Neural progenitor cell (in vitro differentiated cells): Measurements from ENCODE around the gene SLC25A11. TPM values are rescaled to one million over a fixed set of nuclear protein-coding genes. Genes with fewer than 3 reads are reported as not detected.

Experiments used
- DNase-seq: peaks from one replicate; pipeline ENCODE4 v3.0.0-alpha.2; 2016; ENCODE audit warnings: low spot score
- H2AFZ ChIP-seq: fragments of 200-600 bp; sonication (generic); replicated peaks from 2 replicates; pipeline ENCODE4 v1.6.1; 2016; ENCODE audit warnings: antibody characterized with exemption
- H3F3A ChIP-seq: fragments of 200-600 bp; sonication (generic); 2 replicates; pipeline ENCODE4 v1.6.1; 2016; ENCODE audit warnings: antibody characterized with exemption, low read depth
- H3K27ac ChIP-seq: fragments of 200-600 bp; sonication (generic); 2 replicates; pipeline ENCODE4 v1.5.1; 2016; ENCODE audit warnings: mild to moderate bottlenecking
- H3K27me3 ChIP-seq: fragments of 200-600 bp; sonication (generic); 2 replicates; pipeline ENCODE4 v1.6.1; 2016; ENCODE audit warnings: mild to moderate bottlenecking, moderate library complexity
- H3K36me3 ChIP-seq: fragments of 200-600 bp; sonication (generic); 2 replicates; pipeline ENCODE4 v1.5.1; 2016
- H3K4me1 ChIP-seq: fragments of 200-600 bp; sonication (generic); 2 replicates; pipeline ENCODE4 v1.6.1; 2016; ENCODE audit warnings: mixed run types
- H3K4me2 ChIP-seq: fragments of 200-600 bp; sonication (generic); 2 replicates; pipeline ENCODE4 v1.6.1; 2016
- H3K4me3 ChIP-seq: fragments of 200-600 bp; sonication (generic); 2 replicates; pipeline ENCODE4 v1.5.1; 2016
- H3K79me2 ChIP-seq: fragments of 200-600 bp; sonication (generic); 2 replicates; pipeline ENCODE4 v1.6.1; 2016; ENCODE audit warnings: low read depth
- H3K9ac ChIP-seq: fragments of 200-600 bp; sonication (generic); 2 replicates; pipeline ENCODE4 v1.6.1; 2016
- H3K9me3 ChIP-seq: fragments of 200-600 bp; sonication (generic); 2 replicates; pipeline ENCODE4 v1.5.1; 2016; ENCODE audit warnings: low read depth
- H4K20me1 ChIP-seq: fragments of 200-600 bp; sonication (generic); 2 replicates; pipeline ENCODE4 v1.6.1; 2016; ENCODE audit warnings: low read depth
- H3K27ac Mint-ChIP-seq: 3 replicates; pipeline ENCODE4 v1.8.0; 2021; ENCODE audit warnings: mixed read lengths
- H3K27me3 Mint-ChIP-seq: 2 replicates; pipeline ENCODE4 v1.8.0; 2022; ENCODE audit warnings: low read depth, mild to moderate bottlenecking, inconsistent platforms, moderate library complexity, mixed read lengths; ENCODE audit not compliant: insufficient read depth
- H3K36me3 Mint-ChIP-seq: 3 replicates; pipeline ENCODE4 v1.8.0; 2021; ENCODE audit warnings: mixed read lengths
- H3K4me1 Mint-ChIP-seq: 3 replicates; pipeline ENCODE4 v1.8.0; 2021; ENCODE audit warnings: mixed read lengths
- H3K4me3 Mint-ChIP-seq: 3 replicates; pipeline ENCODE4 v1.8.0; 2021; ENCODE audit warnings: mild to moderate bottlenecking, moderate library complexity, mixed read lengths
- H3K9me3 Mint-ChIP-seq: 3 replicates; pipeline ENCODE4 v1.8.0; 2020; ENCODE audit warnings: mixed read lengths
- CTCF ChIP-seq: fragments of 200-600 bp; sonication (generic); IDR thresholded peaks from 2 replicates; pipeline ENCODE4 v1.5.1; 2017; ENCODE audit warnings: antibody characterized with exemption, mild to moderate bottlenecking
- EZH2 ChIP-seq: fragments of 200-600 bp; sonication (generic); IDR thresholded peaks from 2 replicates; pipeline ENCODE4 v1.6.1; 2017; ENCODE audit warnings: antibody characterized with exemption, mild to moderate bottlenecking, moderate library complexity
- EZH2phosphoT487 ChIP-seq: fragments of 200-600 bp; sonication (generic); IDR thresholded peaks from 2 replicates; pipeline ENCODE4 v1.6.1; 2017; ENCODE audit warnings: antibody characterized with exemption
- total RNA-seq: library from RNA; depleted of rRNA; stranded (reverse); fragments of >200 nt; gene quantifications from 2 replicates; pipeline ENCODE4 v1.2.3, GENCODE V29; 2015; ENCODE audit warnings: low replicate concordance

SLC25A11 gene
- total RNA-seq, 1 donor from 2014 or later: 35.3 TPM

GRCh38 chr17:4945944-4946280 lies 6.1 kb upstream of the SLC25A11 start:
- H3K79me2 ChIP-seq: peaks cover 74% of the 10 kb centered on the region
- Mint-ChIP-seq H3K9me3 (no peaks in the 10 kb centered on the region), H3K36me3 (peaks cover 27% of the 10 kb centered on the region), H3K4me1 (peaks cover 41% of the 10 kb centered on the region), H3K27me3 (peaks cover 13% of the 10 kb centered on the region), H3K27ac (no peak overlapping the region), H3K4me3 (peak overlapping the region; percentile 93)
- peak overlapping the region; percentile 87 for H3K4me2 ChIP-seq
- no peak for DNase-seq
- peaks cover 53% of the 10 kb centered on the region for H4K20me1 ChIP-seq
- peaks cover 89% of the 10 kb centered on the region for H3F3A ChIP-seq
- H3K27me3 ChIP-seq: no peaks in the 10 kb centered on the region
- no peaks in the 10 kb centered on the region for H3K9me3 ChIP-seq
- H2AFZ ChIP-seq: no peak overlapping the region
- H3K36me3 ChIP-seq: no peaks in the 10 kb centered on the region
- no peak overlapping the region for H3K27ac ChIP-seq
- H3K4me1 ChIP-seq: peaks cover 16% of the 10 kb centered on the region
- H3K9ac ChIP-seq: peak overlapping the region; percentile 62
- TF ChIP-seq EZH2 (no peak), CTCF (no peak), EZH2phosphoT487 (no peak)
- no peak overlapping the region for H3K4me3 ChIP-seq

GRCh38 chr17:4945176-4945943 lies 5.5 kb upstream of the SLC25A11 start:
- peaks cover 27% of the 10 kb centered on the region for H3K36me3 Mint-ChIP-seq
- H3K27me3 Mint-ChIP-seq: peaks cover 13% of the 10 kb centered on the region
- Histone ChIP-seq H4K20me1 (peaks cover 58% of the 10 kb centered on the region), H3K4me2 (no peak overlapping the region), H3F3A (peaks cover 89% of the 10 kb centered on the region), H3K27me3 (no peaks in the 10 kb centered on the region), H3K9me3 (no peaks in the 10 kb centered on the region), H3K9ac (no peak overlapping the region), H3K79me2 (peaks cover 78% of the 10 kb centered on the region), H2AFZ (no peak overlapping the region), H3K4me3 (no peak overlapping the region), H3K4me1 (peaks cover 17% of the 10 kb centered on the region), H3K36me3 (no peaks in the 10 kb centered on the region), H3K27ac (no peak overlapping the region)
- no peak overlapping the region for H3K27ac Mint-ChIP-seq
- DNase-seq: no peak
- H3K4me1 Mint-ChIP-seq: peaks cover 35% of the 10 kb centered on the region
- H3K4me3 Mint-ChIP-seq: peak overlapping the region; percentile 93
- no peak for TF ChIP-seq EZH2phosphoT487
- no peak for TF ChIP-seq EZH2
- no peak for TF ChIP-seq CTCF
- H3K9me3 Mint-ChIP-seq: no peaks in the 10 kb centered on the region

DNA sequence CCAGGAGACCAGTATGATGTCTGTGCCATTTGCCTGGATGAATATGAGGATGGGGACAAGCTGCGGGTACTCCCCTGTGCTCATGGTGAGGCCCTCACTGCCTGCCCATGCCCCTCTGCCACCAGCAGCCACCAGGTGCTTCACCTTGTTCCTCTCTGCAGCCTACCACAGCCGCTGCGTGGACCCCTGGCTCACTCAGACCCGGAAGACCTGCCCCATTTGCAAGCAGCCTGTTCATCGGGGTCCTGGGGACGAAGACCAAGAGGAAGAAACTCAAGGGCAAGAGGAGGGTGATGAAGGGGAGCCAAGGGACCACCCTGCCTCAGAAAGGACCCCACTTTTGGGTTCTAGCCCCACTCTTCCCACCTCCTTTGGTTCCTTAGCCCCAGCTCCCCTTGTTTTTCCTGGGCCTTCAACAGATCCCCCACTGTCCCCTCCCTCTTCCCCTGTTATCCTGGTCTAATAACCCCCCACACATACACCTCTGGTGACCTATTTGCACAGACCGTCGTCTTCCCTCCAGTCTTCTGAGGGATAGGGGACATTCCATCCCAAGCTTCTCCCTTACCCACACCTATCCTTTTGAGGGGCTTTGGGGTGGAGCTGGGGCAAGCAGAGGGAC lies 4.8 kb upstream of the SLC25A11 start:
- peaks cover 78% of the 10 kb centered on the region for H3K79me2 ChIP-seq
- Mint-ChIP-seq H3K27ac (no peak overlapping the region), H3K9me3 (no peaks in the 10 kb centered on the region), H3K4me1 (peaks cover 34% of the 10 kb centered on the region), H3K27me3 (peaks cover 11% of the 10 kb centered on the region), H3K36me3 (peaks cover 27% of the 10 kb centered on the region), H3K4me3 (peak overlapping the region; percentile 93)
- no peak for DNase-seq
- H3K9ac ChIP-seq: no peak overlapping the region
- no peak overlapping the region for H3K4me3 ChIP-seq
- H3K36me3 ChIP-seq: no peaks in the 10 kb centered on the region
- H3F3A ChIP-seq: peaks cover 89% of the 10 kb centered on the region
- peak overlapping the region; percentile 17 for H3K27ac ChIP-seq
- no peaks in the 10 kb centered on the region for H3K9me3 ChIP-seq
- H3K4me2 ChIP-seq: no peak overlapping the region
- no peak overlapping the region for H2AFZ ChIP-seq
- peaks cover 17% of the 10 kb centered on the region for H3K4me1 ChIP-seq
- no peaks in the 10 kb centered on the region for H3K27me3 ChIP-seq
- peaks cover 58% of the 10 kb centered on the region for H4K20me1 ChIP-seq
- TF ChIP-seq EZH2phosphoT487: no peak
- TF ChIP-seq CTCF: no peak
- no peak for TF ChIP-seq EZH2
